ENCODE data around the gene NFIB.

NFIB gene

DNA sequence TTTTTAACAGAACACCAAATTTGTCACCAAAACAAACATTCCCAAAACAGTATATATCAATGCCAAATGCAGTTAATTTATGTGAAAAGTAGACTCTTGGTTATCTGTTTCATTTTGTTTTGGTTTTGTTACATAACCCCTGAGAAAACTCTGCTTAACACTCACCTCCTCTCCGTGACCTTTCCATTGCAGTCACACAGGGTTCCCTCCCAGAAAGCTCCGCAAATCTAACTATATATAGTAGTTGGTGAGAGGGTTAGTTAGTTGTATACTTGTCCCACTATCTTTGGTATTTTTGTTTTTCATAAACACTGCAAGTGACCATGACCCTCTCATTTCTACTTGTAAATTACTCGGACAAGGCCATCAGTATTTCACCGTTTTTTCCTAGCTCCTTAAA lies 25.5 kb downstream of the NFIB start:
- no peak for TF ChIP-seq CTCF (conservative IDR thresholded peaks at IDR 0.05; ENCODE audit: low read length)
- no peak overlapping the region for H3K4me3 ChIP-seq (ENCODE audit: low read length)
- DNase-seq (ENCODE audit: low read depth), result no peak

GRCh38 chr9:14286121-14286520 lies 27.8 kb downstream of the NFIB start:
- DNase-seq (ENCODE audit: low read depth), result no peak
- no peak overlapping the region for H3K4me3 ChIP-seq (ENCODE audit: low read length)
- no peak for TF ChIP-seq CTCF (conservative IDR thresholded peaks at IDR 0.05; ENCODE audit: low read length)

DNA sequence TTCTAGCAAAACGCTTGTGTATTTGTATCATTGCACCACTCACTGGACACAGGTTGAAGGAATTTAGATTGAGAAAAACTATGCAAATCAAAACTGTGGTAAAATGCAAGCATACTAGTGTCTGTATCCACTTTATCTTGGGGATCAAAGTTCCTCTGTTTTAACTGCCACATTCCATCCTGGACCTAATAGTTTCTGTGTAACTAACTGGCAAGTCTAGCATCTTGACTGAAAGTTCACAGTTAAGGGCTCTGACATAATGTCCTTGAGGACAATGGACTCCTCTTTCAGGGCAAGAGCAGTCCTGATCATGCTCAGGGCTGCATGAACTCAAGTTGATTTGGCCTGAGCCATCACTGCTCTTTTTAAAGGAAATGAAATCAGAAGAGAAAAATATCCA lies 30.7 kb downstream of the NFIB start:
- DNase-seq (ENCODE audit: low read depth), result no peak
- no peak overlapping the region for H3K4me3 ChIP-seq (ENCODE audit: low read length)
- no peak for TF ChIP-seq CTCF (conservative IDR thresholded peaks at IDR 0.05; ENCODE audit: low read length)

GRCh38 chr9:14281876-14282275 lies 32.1 kb downstream of the NFIB start:
- no peak overlapping the region for H3K4me3 ChIP-seq (ENCODE audit: low read length)
- no peak for TF ChIP-seq CTCF (conservative IDR thresholded peaks at IDR 0.05; ENCODE audit: low read length)
- DNase-seq (ENCODE audit: low read depth), result no peak

- DNase-seq (ENCODE audit: low read depth), result no peak
- no peak for TF ChIP-seq CTCF (conservative IDR thresholded peaks at IDR 0.05; ENCODE audit: low read length)
- H3K4me3 ChIP-seq (ENCODE audit: low read length), result no peak overlapping the region
Observed at GRCh38 chr9:14281136-14281795, 32.7 kb downstream of the NFIB start.

GRCh38 chr9:14279671-14280070 lies 34.3 kb downstream of the NFIB start:
- H3K4me3 ChIP-seq (ENCODE audit: low read length), result no peak overlapping the region
- no peak for TF ChIP-seq CTCF (conservative IDR thresholded peaks at IDR 0.05; ENCODE audit: low read length)
- DNase-seq (ENCODE audit: low read depth), result no peak

DNA sequence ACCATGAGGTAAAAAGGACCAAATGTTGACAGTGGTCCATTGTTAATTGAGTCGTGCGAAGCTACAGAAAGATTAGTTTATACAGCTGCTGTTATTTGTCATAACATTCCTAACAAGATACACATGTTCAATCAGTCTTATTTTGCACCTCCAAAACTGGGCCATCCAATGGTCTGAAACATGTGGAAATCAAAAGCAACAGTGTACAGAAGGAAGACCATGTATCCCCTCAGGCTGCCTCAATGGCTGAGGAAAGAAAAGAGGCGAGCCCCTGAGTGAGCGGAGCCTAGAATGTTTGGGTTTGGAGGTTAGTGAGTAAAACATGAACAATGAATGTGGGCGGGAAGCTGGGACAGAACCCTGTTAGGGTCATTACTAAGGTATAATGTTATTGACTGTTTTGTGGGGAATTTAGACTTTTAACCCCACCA lies 35.6 kb downstream of the NFIB start:
- peak; percentile 46 for DNase-seq (ENCODE audit: low read depth)
- TF ChIP-seq CTCF (conservative IDR thresholded peaks at IDR 0.05; ENCODE audit: low read length), result no peak
- H3K4me3 ChIP-seq (ENCODE audit: low read length), result no peak overlapping the region
